Measurements from ENCODE around the gene ACVR1B.

The ACVR1B gene

DNA sequence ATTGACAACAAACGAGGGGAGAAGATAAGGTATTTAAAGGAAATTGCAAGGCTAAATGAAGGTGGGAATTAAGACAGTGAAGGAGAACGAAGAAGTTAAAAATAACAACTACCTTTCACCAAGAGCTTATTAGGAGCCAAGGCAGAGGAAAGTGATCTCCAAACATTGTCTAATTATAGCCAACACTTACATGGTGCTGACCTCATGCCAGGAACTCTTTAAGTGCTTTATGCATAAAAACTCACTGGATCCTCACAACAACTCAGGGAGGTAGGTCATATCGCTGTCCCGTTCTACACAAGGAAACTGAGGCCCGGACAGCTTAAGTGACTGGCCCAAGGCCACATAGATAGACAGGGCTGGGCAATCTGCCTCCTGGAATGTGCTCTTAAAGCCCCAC, 74.8 kb downstream of the ACVR1B start:
- DNase-seq: no peak

DNA sequence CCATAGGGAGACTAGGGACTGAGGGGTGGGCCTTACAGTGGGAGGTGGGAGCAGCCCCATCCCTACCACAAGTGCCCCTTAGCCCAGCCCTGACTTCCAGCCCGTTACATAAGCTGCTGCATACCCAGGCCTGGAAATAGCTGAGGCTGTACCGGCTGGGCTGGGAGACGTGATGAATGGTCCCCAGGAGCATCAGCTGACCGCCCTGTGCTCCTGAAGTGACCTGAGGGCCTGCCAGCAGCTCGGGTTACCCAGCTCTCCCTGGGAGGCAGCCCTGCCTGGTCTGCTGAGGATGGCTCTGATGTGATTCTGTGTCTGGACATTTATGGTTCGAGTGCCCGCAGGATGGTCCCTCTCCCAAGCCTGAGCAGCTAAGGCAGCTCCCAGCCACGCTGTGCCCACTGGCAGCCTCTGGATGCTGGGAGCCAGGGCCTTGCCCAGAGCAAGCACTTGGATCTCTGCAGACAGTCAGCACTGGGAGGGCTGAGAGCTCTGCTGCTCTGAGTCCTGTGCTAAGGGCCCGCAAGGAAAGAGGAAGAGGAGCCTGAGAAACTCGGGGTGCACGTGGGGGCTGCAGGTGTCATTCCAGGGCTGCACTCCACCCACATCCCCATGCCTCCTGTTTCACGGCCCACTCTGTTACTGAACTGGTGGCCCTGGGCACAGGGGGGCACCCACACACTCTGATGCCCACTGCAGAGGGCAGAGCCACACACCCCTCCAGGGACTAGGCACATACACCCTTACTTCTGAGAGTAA, 75.8 kb downstream of the ACVR1B start:
- no peak for DNase-seq

DNA sequence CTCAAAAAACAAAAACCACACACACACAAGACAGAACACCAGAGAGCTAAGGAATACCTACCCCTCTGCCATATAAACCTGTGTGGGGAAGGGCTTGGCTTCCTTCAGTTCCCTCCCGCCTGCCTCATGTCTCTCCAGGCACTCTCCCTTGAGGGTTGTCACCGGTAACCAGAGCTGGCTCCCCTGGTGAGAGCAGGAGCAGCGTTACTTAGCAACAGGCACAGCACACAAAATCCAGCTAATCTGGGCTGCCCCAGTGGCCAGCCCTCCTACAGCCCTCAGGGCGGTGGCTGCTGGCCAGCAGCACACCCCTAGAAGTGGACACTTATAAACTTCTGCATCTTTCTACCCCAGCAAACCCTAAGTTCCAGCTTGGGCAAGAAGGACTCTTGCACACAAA, 78.2 kb downstream of the ACVR1B start:
- no peak for DNase-seq

DNA sequence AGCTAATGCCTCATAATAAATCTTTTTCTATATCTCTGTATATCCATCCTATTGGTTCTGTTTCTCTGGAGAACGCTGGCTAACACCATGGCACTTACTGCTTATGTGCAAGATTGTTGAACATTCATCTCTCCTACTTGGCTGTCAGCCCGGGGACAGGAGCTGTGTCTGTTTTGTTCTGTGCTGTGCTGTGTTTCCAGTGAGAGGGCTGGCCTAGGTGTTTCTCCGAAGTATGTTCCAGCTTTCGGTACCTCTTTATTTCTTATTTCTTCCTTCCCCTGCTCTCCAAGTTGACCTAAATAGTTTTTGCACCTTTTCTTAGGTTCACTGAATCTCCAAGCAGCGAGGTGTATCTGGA, 80.9 kb downstream of the ACVR1B start:
- no peak for DNase-seq

DNA sequence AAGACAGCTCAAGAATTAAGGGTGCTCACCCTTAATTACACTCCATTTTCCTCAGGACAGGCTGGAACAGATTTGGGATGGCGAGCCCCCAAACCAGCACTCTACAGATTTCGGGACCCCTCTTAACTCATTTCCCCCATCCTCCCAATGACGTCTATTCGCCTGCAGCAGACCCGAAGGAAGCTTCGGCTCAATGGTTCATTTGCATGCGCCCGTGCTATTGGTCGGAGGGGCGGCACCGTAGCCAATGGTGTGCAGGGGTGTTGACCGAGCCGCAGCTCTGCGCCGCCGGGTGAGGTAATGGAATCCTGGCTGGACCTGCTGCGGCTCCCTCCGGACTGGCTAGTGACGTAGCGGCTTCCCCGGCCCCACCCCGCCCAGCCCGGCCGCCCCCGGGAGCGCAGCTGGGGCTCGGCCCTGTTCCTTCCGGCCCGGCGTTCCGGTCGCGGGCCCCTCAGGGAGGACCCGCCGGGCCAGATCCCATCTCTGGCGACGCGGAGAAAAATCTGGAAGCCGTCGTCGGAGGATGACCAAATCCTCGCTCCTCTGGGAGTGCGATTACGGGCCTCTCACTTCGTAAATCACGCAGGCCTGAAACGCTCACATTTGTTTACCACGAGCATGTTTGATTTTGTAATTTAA, 81.4 kb downstream of the ACVR1B start:
- DNase-seq: peak; percentile 98

DNA sequence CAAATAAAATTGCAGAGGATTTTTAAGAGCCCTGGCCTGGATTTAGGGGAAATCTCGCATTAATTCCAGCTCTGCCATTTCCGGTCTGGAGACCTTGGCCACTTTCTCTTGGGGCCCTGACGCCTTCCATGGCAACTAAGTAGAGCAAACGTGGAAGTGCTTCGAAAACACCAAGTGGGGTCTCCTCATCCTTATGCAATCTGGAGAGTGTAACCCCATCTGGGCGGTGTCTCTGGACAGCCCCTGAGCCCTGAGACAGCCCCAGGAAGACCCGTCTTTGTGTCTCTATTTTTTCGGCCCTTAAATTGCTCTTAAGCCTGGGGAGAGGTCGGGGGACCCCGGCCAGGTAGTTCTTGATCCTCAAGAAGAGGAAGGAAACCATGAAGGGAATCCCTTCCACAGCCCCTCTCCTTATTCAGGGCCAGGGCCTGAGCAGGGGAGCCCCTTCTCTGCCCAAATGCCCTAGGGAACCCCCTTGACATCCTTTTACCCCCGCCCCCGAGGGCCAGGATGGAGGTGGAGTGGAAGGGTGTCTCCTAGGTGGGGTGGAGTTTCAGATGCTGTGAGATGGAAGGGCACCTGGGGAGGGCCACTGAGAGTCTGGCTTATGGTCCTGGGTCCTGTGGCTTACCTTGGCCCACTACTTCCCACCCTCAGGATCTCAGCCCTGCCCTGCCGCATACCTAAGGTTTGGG, 82.1 kb downstream of the ACVR1B start:
- no peak for DNase-seq

DNA sequence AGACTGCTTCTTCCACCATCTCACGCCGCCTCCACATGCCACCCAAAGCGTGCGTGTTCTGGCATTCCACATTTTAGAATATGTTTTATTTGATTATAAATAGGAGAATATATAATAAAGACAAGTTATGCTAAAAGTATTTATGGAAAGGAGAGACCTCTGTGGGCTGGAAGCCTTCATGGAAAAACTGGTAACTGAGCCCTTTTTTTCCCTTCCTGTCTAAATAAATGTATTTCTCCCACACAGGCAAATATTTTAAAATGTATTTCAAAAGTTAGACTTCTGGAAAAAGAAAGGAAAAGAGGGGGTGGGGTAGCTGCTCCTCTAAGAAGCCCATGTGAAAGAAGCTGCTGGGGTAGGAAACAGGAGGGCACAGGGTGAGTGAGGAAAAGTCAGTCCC, 83.7 kb downstream of the ACVR1B start:
- no peak for DNase-seq

DNA sequence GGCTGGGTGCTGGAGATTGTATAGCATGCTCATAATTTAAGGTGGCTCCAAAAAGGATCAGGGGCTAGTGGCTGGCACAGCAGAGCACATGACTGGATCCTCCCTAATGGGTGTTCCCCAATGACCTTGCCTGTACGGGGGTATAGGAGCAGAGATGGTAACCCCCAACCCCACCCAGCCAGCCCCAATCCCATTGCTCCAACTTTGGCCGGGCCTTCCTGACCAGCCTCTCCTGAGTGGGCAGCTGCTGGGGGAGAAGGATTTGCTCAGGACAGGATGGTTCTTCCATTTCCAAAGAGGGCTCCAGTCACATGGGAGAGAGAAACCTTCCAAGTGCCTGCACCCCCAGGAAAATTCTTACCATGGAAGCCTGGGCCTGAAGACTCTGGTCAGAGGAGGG, 84.4 kb downstream of the ACVR1B start:
- no peak for DNase-seq

DNA sequence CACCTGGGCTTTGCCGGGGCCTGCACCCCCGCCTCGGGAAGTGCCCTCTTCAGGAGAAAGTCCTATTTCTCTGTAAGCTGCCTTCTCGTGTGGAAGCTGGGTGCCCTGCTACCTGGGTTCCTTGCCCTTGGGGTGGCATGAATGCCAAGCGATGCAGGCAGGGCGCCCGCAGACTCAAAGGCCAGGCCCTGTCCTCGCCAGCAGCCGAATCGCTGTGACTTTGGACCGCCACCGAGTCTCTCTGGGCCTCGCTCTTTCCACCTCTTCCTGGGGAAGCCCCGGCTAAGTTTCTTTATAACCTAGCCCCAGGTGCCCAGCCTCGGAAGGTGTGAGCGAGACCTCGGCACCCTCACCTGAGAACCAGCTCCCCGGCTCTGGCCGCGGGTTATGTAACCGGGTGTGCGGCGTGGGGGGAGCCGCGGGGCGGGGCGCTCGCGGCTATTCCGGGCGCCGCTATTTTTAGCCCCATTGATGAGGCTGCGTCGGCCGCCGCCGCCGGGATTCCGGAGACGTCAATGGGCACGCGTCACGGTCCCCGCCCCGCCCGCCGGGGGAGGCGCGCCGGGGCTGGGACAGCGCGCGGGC, 85.2 kb downstream of the ACVR1B start:
- peak; percentile 92 for DNase-seq

DNA sequence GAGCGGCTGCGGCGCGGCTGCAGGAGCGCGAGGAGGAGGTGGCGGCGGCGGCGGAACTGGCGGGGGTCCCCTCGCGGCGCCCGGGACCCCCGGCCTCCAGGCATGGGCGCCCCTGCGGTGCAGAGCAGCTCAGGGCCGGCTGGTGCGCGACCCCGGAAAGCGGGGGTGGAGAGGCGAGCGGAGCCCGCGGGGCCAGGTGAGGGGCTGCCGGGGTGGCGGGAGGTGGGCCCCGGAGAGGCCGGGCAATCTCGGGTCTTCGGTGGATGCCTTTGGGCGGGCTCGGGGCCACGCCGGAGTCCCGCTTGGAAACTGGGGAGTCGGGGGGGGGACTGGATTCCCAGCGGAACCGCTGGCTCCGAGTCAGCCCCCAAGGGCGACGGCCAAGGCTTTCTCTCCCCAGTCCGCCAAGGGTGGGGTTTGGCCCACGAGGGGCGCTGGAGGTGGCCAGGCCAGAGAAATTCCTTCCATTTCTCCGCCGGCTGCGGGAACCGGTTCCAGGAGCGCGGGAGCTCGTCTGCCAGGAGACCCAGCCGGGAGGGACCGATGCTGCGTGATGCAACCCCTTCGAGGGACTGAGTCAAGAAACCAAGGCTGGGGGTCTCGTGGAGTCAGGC, 85.9 kb downstream of the ACVR1B start:
- peak; percentile 80 for DNase-seq

DNA sequence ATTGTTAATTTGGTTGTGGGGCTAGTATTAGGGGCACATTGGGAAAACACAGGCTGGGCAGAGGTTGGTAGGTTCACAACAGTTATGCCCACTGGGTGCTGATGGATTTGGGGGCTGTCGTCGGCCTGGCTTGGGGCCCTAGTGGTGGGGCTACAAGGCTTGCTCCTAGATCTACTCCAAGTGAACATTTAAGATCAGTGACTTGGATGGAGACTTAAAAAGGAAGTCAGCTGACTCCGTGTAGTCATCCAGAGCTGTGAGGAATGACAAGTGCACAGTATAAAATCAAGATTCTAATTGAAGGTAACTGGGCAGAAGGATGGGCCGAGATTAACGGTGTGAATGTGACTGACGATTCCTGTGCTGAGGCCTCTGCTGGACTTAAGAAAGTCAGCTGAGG, 86.9 kb downstream of the ACVR1B start:
- DNase-seq: no peak

DNA sequence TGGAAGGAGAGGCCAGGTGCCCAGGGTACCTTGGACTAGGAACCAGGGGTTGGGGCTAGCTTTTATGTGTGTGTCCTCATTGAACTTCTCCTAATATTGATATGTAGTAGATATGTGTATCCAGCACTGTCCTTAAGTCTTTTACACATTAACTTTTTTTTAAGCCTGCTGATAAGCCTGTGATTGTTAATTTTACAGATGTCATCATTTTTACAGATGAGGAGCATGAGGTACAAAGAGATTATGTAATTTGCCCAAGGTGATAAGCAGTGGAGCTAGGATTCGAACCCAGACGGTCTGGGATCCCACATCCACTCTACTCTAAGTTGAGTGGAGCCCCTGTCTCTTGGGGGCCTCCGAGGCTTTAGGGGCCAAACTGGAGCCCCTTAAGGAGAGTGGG, 89.5 kb downstream of the ACVR1B start:
- no peak for DNase-seq

DNA sequence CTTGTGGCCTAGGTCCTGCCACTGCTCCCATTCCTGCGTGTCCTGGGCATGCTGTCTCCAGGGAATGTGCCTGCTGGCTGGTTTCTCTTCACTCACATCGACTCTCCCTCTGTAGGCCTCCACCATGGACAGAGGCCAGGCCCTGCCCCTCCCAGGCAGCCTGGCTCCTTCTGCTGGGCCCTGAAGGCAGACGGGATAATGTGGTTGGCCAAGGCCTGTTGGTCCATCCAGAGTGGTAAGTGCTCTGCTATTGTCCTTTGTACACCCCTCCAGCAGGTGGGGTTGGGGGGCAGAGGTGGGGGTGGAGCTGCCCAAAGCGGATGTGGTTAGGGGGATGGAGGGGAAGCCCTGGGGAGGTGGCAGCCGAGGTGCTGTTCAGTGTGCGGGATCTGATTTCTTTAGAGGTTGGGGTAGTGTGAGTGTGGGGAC, 90.2 kb downstream of the ACVR1B start:
- no peak for DNase-seq

DNA sequence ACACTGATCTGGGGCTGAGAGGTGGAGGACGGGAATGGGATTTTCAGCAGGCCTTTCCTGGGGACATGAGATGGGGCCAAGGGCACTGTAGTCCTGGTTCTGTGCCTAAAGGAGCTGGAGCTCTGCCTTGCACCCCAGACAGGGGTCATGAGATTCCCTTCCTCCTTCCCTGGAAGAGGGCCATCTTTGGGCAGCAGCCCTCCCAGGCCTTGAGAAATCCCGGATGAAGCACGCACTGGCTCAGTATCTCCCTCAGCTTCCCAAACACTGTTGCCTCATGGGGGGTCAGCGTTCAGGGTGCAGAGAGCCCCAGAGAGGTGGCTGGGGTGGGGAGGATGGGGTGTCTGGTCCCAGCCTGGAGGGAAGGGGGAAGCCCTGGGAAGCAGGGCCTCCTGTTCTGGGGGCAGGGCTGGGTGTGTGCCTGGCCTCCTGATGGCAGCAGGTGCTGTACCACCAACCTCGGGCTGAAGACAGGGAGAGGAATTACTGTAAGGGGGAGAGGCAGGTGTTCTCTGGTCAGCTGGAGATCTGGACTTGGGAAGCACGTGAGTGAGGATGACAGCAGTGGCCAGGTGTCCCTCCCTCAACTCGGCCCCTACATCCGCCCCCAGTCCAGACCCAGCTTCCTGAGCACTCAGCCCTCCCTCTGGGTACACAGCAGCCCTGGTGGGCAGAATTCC, 91.3 kb downstream of the ACVR1B start:
- DNase-seq: no peak

DNA sequence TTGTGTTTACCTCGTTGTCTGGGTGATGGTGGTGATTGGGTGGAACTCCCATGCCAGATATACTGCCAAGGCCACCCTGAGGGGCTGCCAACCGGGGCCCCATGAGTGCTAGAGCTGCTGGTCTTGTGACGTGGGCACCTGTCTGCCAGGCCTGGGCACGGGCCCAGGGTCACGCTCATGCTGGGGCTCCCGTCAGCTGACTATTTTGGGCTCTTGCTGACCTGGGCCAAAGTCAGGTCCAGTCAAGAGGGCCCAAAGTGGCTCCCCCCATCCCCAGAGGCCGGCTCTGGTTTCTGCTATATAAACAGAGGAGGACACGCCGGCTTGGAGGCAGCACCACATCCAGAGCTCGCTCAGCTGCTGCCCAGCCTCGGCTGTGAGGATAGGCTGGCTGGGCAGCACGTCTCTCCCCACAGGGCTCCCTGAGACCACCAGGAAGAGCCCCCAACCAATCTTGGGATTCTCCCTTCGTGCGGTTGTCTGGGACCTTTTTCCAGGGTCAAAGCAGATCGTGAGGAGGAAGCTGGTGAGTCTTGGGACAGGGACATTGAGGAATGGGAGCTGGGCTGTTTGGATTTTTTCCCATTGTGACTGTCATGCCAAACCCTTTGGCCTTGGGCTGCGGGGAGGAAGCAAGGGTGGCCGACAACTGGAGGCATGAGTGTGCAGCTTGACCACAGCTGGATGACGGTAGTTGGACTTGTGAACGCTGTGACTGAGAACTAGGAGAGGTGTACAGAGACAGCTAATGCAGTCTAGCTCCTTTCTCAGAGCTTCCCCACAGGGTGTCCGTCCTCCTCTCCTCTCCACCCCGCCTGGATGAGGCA, 92.1 kb downstream of the ACVR1B start:
- DNase-seq: no peak

DNA sequence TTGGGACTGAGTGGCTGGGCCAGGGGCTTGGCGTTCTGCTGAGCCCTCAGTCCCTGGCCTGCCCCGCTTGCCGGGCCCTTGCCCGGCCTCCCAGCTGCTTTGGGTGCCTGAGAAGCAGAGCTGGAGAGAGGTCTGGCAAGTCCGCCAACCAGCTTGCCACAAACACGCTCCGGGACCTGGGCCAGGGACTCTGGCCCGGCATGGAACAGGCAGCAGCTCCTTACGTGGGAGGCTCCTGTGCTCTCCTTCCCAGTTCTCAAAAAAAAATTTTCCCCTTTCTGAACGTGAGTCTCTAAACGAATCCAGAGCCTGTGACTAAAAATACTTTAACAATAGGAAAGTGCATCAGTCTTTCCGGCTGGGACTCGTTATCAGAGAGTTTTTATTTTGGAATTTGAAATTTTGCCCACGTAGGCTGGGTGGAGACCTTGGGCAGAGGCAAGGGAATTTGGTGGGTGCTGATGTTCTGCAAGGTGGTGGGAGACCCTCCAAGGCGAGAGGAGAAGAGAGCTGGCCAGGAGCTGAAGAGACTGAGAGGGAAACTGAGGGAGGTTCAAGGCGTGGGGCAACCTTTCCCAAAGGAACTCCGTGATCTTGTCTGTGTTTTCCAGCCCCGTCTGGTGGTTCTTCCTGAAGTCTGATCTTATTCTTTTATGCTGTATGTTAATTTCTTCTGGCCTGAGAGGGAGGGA, 92.9 kb downstream of the ACVR1B start:
- peak; percentile 81 for DNase-seq

DNA sequence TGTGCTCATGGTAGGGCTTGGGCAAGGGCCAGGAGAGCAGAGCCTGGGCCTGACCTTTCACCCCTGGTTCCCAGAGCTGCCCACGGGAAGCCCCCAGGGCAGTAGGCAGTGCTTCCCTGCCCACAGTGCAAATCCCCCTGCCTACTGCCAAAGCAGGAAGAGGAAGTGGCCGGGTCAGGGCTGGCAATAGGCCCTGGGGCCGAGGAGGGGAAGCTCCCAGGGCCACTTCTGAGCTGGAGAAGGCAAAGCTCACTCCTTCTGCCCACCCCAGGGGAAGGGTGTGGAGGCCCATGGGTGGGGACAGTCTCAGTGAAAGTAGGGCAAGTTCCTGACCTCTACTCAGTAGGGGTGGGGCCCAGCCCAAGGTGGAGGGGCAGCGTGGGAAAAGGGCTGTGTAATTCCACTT, 94.3 kb downstream of the ACVR1B start:
- DNase-seq: no peak

Measured in right forelimb (tissue), 1 donor.